ENCODE results near the gene THSD4.

THSD4 gene

GRCh38 chr15:71252740-71253047, 137.4 kb downstream of the THSD4 start:
- Histone ChIP-seq H3K4me2 (ENCODE audit: low read length) (no peak overlapping the region), H3K4me3 (ENCODE audit: low read depth, low read length, poor library complexity, severe bottlenecking) (no peak overlapping the region), H3K9me3 (ENCODE audit: low read length) (no peaks in the 10 kb centered on the region), H2AFZ (ENCODE audit: low read length) (no peak overlapping the region), H3K27me3 (ENCODE audit: insufficient read depth, low read length) (0 out of 2 replicates have a peak, but pooled peaks cover 4% of the 10 kb centered on the region), H3K79me2 (ENCODE audit: insufficient read depth, low read length) (no peaks in the 10 kb centered on the region), H3K9me2 (ENCODE audit: low read depth, low read length) (no peaks in the 10 kb centered on the region), H3K4me1 (ENCODE audit: insufficient read depth, low read length, severe bottlenecking) (no peaks in the 10 kb centered on the region), H3K36me3 (ENCODE audit: insufficient read depth, low read length) (no peaks in the 10 kb centered on the region), H3K9ac (ENCODE audit: low read length) (no peak overlapping the region), H4K20me1 (ENCODE audit: insufficient read depth, low read length) (no peaks in the 10 kb centered on the region), H3F3A (ENCODE audit: insufficient read depth, low read length) (no peaks in the 10 kb centered on the region), H3K27ac (ENCODE audit: low read depth, low read length, poor library complexity, severe bottlenecking) (no peak overlapping the region)
- TF ChIP-seq CTCF (IDR thresholded peaks at IDR 0.05; ENCODE audit: low read length) (no peak), EZH2 (IDR thresholded peaks at IDR 0.05; ENCODE audit: borderline replicate concordance, low read length) (no peak)

- H3K9ac ChIP-seq (ENCODE audit: low read length), result no peak overlapping the region
- H3K4me1 ChIP-seq (ENCODE audit: insufficient read depth, low read length, severe bottlenecking), result no peaks in the 10 kb centered on the region
- no peaks in the 10 kb centered on the region for H3K36me3 ChIP-seq (ENCODE audit: insufficient read depth, low read length)
- H2AFZ ChIP-seq (ENCODE audit: low read length), result no peak overlapping the region
- TF ChIP-seq EZH2 (IDR thresholded peaks at IDR 0.05; ENCODE audit: borderline replicate concordance, low read length) (no peak), CTCF (IDR thresholded peaks at IDR 0.05; ENCODE audit: low read length) (no peak)
- no peak overlapping the region for H3K4me3 ChIP-seq (ENCODE audit: low read depth, low read length, poor library complexity, severe bottlenecking)
- H3K27me3 ChIP-seq (ENCODE audit: insufficient read depth, low read length), result 0 out of 2 replicates have a peak, but pooled peaks cover 4% of the 10 kb centered on the region
- no peaks in the 10 kb centered on the region for H4K20me1 ChIP-seq (ENCODE audit: insufficient read depth, low read length)
- H3K79me2 ChIP-seq (ENCODE audit: insufficient read depth, low read length), result no peaks in the 10 kb centered on the region
- H3K27ac ChIP-seq (ENCODE audit: low read depth, low read length, poor library complexity, severe bottlenecking), result no peak overlapping the region
- H3F3A ChIP-seq (ENCODE audit: insufficient read depth, low read length), result no peaks in the 10 kb centered on the region
- no peaks in the 10 kb centered on the region for H3K9me3 ChIP-seq (ENCODE audit: low read length)
- H3K4me2 ChIP-seq (ENCODE audit: low read length), result no peak overlapping the region
- H3K9me2 ChIP-seq (ENCODE audit: low read depth, low read length), result no peaks in the 10 kb centered on the region
These were observed 139.2 kb downstream of the THSD4 start for GRCh38 chr15:71254491-71254890.

- H3K36me3 ChIP-seq (ENCODE audit: insufficient read depth, low read length), result no peaks in the 10 kb centered on the region
- H3K9me3 ChIP-seq (ENCODE audit: low read length), result no peaks in the 10 kb centered on the region
- H3K4me2 ChIP-seq (ENCODE audit: low read length), result no peak overlapping the region
- H4K20me1 ChIP-seq (ENCODE audit: insufficient read depth, low read length), result no peaks in the 10 kb centered on the region
- H3K27ac ChIP-seq (ENCODE audit: low read depth, low read length, poor library complexity, severe bottlenecking), result no peak overlapping the region
- no peak overlapping the region for H2AFZ ChIP-seq (ENCODE audit: low read length)
- no peaks in the 10 kb centered on the region for H3K79me2 ChIP-seq (ENCODE audit: insufficient read depth, low read length)
- no peaks in the 10 kb centered on the region for H3K27me3 ChIP-seq (ENCODE audit: insufficient read depth, low read length)
- no peak overlapping the region for H3K4me3 ChIP-seq (ENCODE audit: low read depth, low read length, poor library complexity, severe bottlenecking)
- TF ChIP-seq EZH2 (IDR thresholded peaks at IDR 0.05; ENCODE audit: borderline replicate concordance, low read length) (no peak), CTCF (IDR thresholded peaks at IDR 0.05; ENCODE audit: low read length) (no peak; the same call in 1 of the 2 replicates)
- no peaks in the 10 kb centered on the region for H3K4me1 ChIP-seq (ENCODE audit: insufficient read depth, low read length, severe bottlenecking)
- H3F3A ChIP-seq (ENCODE audit: insufficient read depth, low read length), result no peaks in the 10 kb centered on the region
- no peak overlapping the region for H3K9ac ChIP-seq (ENCODE audit: low read length)
- no peaks in the 10 kb centered on the region for H3K9me2 ChIP-seq (ENCODE audit: low read depth, low read length)
These were observed 141.8 kb downstream of the THSD4 start for GRCh38 chr15:71256934-71257664.
